Lower lobe of right lung (tissue), 2 donors: ENCODE measurements around the gene EPHA2. TPM values are rescaled to one million over a fixed set of nuclear protein-coding genes. Genes with fewer than 3 reads are reported as not detected.

Source experiments
- ATAC-seq, 2 donors: fragments of 200-7000 bp; cut with Tn5 transposase; one replicate each; pipeline ENCODE4 v1.9.1; 2020 to 2022; ENCODE audit warnings: mild to moderate bottlenecking in 2 of 2, moderate library complexity in 2 of 2
- DNase-seq: peaks from one replicate; pipeline ENCODE4 v3.0.0-alpha.2; 2020
- H3K27ac ChIP-seq: fragments of 200-600 bp; one replicate; pipeline ENCODE4 v1.8.0; 2022
- H3K27me3 ChIP-seq: fragments of 200-600 bp; one replicate; pipeline ENCODE4 v1.8.0; 2022; ENCODE audit warnings: low read depth
- H3K36me3 ChIP-seq: fragments of 200-600 bp; one replicate; pipeline ENCODE4 v1.8.0; 2022; ENCODE audit warnings: mild to moderate bottlenecking
- H3K4me1 ChIP-seq: fragments of 200-600 bp; one replicate; pipeline ENCODE4 v1.8.0; 2022
- H3K4me3 ChIP-seq: fragments of 200-600 bp; one replicate; pipeline ENCODE4 v1.8.0; 2022; ENCODE audit warnings: mild to moderate bottlenecking
- H3K9me3 ChIP-seq: fragments of 200-600 bp; one replicate; pipeline ENCODE4 v1.8.0; 2022
- intact Hi-C: fragments of 100-400 bp; cut with DNase I; formaldehyde crosslinking; loops from one replicate; pipeline ENCODE4 v1.11.0; 2022
- total RNA-seq: library from RNA; stranded (reverse); fragmentation: NEBNext Ultra II Directional; extraction: Animal tissue kit (Norgen Biotek cat#: 25700); gene quantifications from one replicate; pipeline ENCODE4 v1.2.1, GENCODE V29; 2021
- TF ChIP-seq, protein P1 (sequence below): fragments of 200-600 bp; IDR thresholded peaks from one replicate; pipeline ENCODE4 v1.8.0; 2022; ENCODE audit warnings: antibody characterized with exemption, mild to moderate bottlenecking
- donor health status: DM: no; HTN: yes; CAD: no; lungs with severe emphysema.

The EPHA2 gene
- total RNA-seq, 1 donor from 2014 or later, result 20.4 TPM

DNA sequence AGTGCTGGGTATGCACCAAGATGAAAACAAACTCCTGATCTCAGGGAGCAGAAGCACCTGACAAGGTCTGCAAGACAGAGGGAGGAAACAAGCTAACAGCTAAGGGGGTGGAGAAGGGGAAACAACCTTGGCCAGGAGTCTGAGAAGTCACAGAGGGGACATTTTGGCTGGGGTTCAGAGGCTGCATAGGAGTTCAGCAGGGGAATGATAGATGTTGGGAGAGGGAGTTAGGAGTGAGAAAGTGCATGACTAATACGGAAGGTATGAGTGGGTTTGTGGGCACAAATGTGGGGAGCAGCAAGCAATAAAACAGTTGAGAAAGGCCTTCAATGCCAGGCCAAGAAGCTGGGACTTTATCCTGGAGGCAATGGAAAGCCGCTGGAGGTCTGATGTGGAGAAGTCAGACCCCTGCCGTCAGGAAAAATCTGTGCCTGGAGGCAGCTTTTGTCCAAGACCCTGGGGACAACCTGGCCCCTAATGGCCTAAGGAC is 16.4 kb downstream of the EPHA2 start:
- ATAC-seq (no peak), DNase-seq (no peak)
- H3K4me1 ChIP-seq, result peaks cover 55% of the 10 kb centered on the region
- H3K36me3 ChIP-seq, result peaks cover 40% of the 10 kb centered on the region
- no peak overlapping the region for H3K4me3 ChIP-seq
- H3K27ac ChIP-seq, result peak overlapping the region; percentile 63
- no peaks in the 10 kb centered on the region for H3K27me3 ChIP-seq
- intact Hi-C loops, result no loop called here
- no peaks in the 10 kb centered on the region for H3K9me3 ChIP-seq
- TF ChIP-seq, protein P1, sequence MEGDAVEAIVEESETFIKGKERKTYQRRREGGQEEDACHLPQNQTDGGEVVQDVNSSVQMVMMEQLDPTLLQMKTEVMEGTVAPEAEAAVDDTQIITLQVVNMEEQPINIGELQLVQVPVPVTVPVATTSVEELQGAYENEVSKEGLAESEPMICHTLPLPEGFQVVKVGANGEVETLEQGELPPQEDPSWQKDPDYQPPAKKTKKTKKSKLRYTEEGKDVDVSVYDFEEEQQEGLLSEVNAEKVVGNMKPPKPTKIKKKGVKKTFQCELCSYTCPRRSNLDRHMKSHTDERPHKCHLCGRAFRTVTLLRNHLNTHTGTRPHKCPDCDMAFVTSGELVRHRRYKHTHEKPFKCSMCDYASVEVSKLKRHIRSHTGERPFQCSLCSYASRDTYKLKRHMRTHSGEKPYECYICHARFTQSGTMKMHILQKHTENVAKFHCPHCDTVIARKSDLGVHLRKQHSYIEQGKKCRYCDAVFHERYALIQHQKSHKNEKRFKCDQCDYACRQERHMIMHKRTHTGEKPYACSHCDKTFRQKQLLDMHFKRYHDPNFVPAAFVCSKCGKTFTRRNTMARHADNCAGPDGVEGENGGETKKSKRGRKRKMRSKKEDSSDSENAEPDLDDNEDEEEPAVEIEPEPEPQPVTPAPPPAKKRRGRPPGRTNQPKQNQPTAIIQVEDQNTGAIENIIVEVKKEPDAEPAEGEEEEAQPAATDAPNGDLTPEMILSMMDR, result no peak

DNA sequence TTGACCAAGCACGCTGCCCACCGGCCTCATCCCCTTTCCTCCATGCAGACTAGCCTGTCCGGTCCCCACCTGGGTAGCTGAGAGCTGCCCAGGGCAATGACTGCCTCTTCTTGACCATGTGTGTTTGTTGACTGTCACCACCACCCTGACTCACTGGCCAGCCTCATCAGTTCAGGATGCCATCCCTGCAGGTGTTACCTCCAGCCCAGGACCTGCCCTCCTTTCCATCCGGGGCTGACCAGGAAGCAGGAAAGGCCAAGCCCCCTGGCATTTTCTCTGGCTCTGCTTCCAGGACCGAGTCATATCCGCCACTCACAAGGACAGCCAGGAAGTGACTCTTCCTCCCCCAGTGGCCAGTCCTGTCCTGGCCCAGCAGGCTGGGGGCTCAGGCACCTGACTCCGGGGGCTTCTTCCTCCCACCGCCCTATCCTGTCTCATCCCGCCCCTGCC is 17.1 kb downstream of the EPHA2 start:
- H3K27ac ChIP-seq, result peak overlapping the region; percentile 63
- no peak for ATAC-seq
- no peak for DNase-seq
- no peaks in the 10 kb centered on the region for H3K27me3 ChIP-seq
- peaks cover 48% of the 10 kb centered on the region for H3K4me1 ChIP-seq
- TF ChIP-seq, protein P1, result no peak
- no peaks in the 10 kb centered on the region for H3K9me3 ChIP-seq
- intact Hi-C loops, result no loop called here
- H3K36me3 ChIP-seq, result peaks cover 47% of the 10 kb centered on the region
- H3K4me3 ChIP-seq, result no peak overlapping the region

DNA sequence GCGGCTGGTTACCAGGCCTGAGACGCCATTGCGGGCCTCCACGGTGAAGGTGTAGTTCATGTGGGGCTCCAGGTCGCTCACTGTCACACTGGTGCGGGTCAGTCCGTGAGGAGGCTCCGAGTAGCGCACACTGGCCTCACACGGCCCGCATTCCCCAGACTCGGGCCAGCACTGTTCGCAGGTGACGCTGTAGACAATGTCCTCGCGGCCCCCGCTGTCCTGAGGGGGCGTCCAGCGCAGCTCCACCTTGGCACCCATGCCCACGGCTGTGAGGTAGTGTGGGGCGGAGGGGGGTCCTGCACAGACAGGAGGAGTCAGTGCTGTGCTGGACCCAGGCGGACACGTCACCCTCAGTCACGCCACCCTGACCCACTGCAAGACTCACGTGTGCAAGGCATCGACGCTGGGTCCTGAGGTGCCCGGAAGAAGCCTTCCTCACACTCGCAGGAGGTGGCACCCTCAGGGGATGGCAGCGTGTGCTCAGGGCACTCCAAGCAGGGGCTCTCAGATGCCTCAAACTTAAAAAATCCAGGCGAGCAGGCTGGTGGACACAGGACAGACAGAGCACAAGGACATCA is 17.9 kb downstream of the EPHA2 start:
- H3K9me3 ChIP-seq, result no peaks in the 10 kb centered on the region
- peaks cover 55% of the 10 kb centered on the region for H3K36me3 ChIP-seq
- intact Hi-C loops, result no loop called here
- H3K4me1 ChIP-seq, result peaks cover 40% of the 10 kb centered on the region
- no peaks in the 10 kb centered on the region for H3K27me3 ChIP-seq
- no peak for ATAC-seq
- no peak for DNase-seq
- H3K4me3 ChIP-seq, result no peak overlapping the region
- H3K27ac ChIP-seq, result no peak overlapping the region
- TF ChIP-seq, protein P1, result no peak

DNA sequence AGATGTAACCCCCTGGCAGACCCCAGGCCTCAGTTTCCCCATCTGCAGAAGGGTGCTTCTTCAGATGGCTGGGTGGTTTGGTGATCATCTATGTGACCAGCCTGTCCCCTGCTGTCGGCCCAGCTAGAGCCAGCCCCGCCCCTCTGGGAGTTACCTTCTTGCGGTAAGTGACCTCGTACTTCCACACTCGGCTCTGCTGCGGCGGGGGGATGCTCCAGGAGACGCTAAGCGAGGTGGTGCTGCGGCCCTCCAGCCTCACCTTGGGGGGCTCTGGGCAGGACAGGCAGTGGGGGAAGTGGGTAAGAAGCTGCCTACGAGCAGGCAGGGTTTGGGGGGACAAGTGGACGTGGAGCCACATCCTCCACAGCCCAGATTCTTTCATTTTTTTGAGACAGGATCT is 20.4 kb downstream of the EPHA2 start:
- no peak overlapping the region for H3K27ac ChIP-seq
- DNase-seq (no peak), ATAC-seq (no peak)
- H3K9me3 ChIP-seq, result no peaks in the 10 kb centered on the region
- intact Hi-C loops, result no loop called here
- H3K4me3 ChIP-seq, result no peak overlapping the region
- peaks cover 21% of the 10 kb centered on the region for H3K4me1 ChIP-seq
- peaks cover 73% of the 10 kb centered on the region for H3K36me3 ChIP-seq
- no peaks in the 10 kb centered on the region for H3K27me3 ChIP-seq
- TF ChIP-seq, protein P1, result no peak

DNA sequence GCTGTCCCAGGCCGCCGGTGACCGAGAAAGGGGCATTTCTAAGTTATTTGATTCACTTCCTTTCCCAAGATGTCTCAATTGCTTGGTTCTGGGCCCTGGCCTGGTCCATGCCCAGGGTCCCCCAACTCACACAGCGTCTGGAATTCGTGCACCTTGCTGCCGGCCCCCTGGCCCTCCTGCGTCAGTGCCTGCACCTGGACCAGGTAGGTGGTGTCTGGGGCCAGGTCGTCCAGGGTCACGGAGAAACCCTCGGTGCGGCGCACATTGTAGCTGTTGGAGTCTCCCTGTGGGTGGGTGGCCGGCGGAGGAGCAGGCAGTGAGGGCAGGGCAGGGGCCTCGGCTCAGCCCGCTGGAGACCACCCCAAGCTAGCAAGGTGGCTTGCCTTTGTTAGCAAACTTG is 21.0 kb downstream of the EPHA2 start:
- H3K27me3 ChIP-seq, result no peaks in the 10 kb centered on the region
- intact Hi-C loops, result no loop called here

More for the DNA sequence above, 21.0 kb downstream of the EPHA2 start:
- ATAC-seq, result no peak
- Histone ChIP-seq H3K4me3 (no peak overlapping the region), H3K4me1 (peaks cover 16% of the 10 kb centered on the region), H3K36me3 (peaks cover 79% of the 10 kb centered on the region), H3K27ac (no peak overlapping the region), H3K9me3 (no peaks in the 10 kb centered on the region)
- no peak for DNase-seq
- TF ChIP-seq, protein P1, result no peak
